BJ (cell line): ENCODE data around the gene STIMATE. TPM values are rescaled to one million over a fixed set of nuclear protein-coding genes. Genes with fewer than 3 reads are reported as not detected.

Experiments used
- CTCF ChIA-PET: fragments of 350-600 bp; formaldehyde crosslinking; extraction: SDS; loops from one replicate; lab custom pipeline; 2021; ENCODE audit warnings: antibody characterized with exemption, inconsistent platforms; lab: Yijun Ruan, JAX
- POLR2A ChIA-PET: fragments of 300-600 bp; sonication (Branson Sonifier 250); formaldehyde crosslinking; extraction: SDS; loops from one replicate; lab custom pipeline; 2021; ENCODE audit warnings: antibody characterized with exemption; lab: Charles Lee
- DNase-seq: peaks from one replicate; pipeline ENCODE4 v3.0.0-alpha.2; 2011; ENCODE audit warnings: low read depth
- H3K27me3 ChIP-seq: 2 replicates; pipeline ENCODE4 v1.6.0; 2011; ENCODE audit warnings: low read length; ENCODE audit not compliant: control insufficient read depth, insufficient read depth
- H3K36me3 ChIP-seq: 2 replicates; pipeline ENCODE4 v1.5.1; 2011; ENCODE audit warnings: low read length; ENCODE audit not compliant: control insufficient read depth, insufficient read depth
- H3K4me3 ChIP-seq: 2 replicates; pipeline ENCODE4 v1.5.1; 2011; ENCODE audit warnings: low read depth, mild to moderate bottlenecking, control low read depth, low read length
- CTCF ChIP-seq: IDR thresholded peaks from 2 replicates; pipeline ENCODE4 v1.5.1; 2011; ENCODE audit warnings: low read depth, mild to moderate bottlenecking, control low read depth, inconsistent platforms, low read length, moderate library complexity; ENCODE audit not compliant: insufficient read depth
- polyA plus RNA-seq: library from polyadenylated mRNA; depleted of rRNA; stranded (reverse); fragments of >200 nt; gene quantifications from 2 replicates; pipeline ENCODE4 v1.2.3, GENCODE V29; 2011

The STIMATE gene
- polyA plus RNA-seq, 1 experiment = 13.5 TPM

- CTCF ChIA-PET = interaction anchor here (2.9 kb wide), 1 partner anchor 10 kb away, joined by 9 read pairs; no protein-coding TSS in a partner anchor
These were observed 86.4 kb downstream of the STIMATE start for GRCh38 chr3:52810923-52811322.

GRCh38 chr3:52809662-52810377 is 87.5 kb downstream of the STIMATE start:
- no peak for DNase-seq
- ChIA-PET POLR2A (no interaction called here), CTCF (interaction anchor here (1.1 to 1.7 kb wide), 3 partner anchors 10 to 11 kb away, joined by 4 to 6 read pairs (median 5); no protein-coding TSS in a partner anchor)
- Histone ChIP-seq H3K4me3 (no peak overlapping the region), H3K27me3 (peaks cover 3% of the 10 kb centered on the region), H3K36me3 (no peaks in the 10 kb centered on the region)
- no peak for TF ChIP-seq CTCF

More at GRCh38 chr3:52810923-52811322, 86.4 kb downstream of the STIMATE start:
- H3K36me3 ChIP-seq = no peaks in the 10 kb centered on the region
- peaks cover 3% of the 10 kb centered on the region for H3K27me3 ChIP-seq
- POLR2A ChIA-PET = no interaction called here
- TF ChIP-seq CTCF = no peak
- no peak for DNase-seq
- no peak overlapping the region for H3K4me3 ChIP-seq

- DNase-seq = no peak
- no peak for TF ChIP-seq CTCF
- peaks cover 3% of the 10 kb centered on the region for H3K27me3 ChIP-seq
- H3K4me3 ChIP-seq = no peak overlapping the region
- H3K36me3 ChIP-seq = no peaks in the 10 kb centered on the region
- CTCF ChIA-PET = interaction anchor here (1.1 to 1.7 kb wide), 3 partner anchors 10 to 12 kb away, joined by 4 to 6 read pairs (median 5); no protein-coding TSS in a partner anchor
- POLR2A ChIA-PET = no interaction called here
These were observed 88.2 kb downstream of the STIMATE start for GRCh38 chr3:52809149-52809548.

- peaks cover 1% of the 10 kb centered on the region for H3K27me3 ChIP-seq
- H3K36me3 ChIP-seq = no peaks in the 10 kb centered on the region
- H3K4me3 ChIP-seq = no peak overlapping the region
- TF ChIP-seq CTCF = no peak
- ChIA-PET POLR2A (no interaction called here), CTCF (no interaction called here)
- DNase-seq = no peak
These were observed 91.9 kb downstream of the STIMATE start for GRCh38 chr3:52805270-52806039.

GRCh38 chr3:52801839-52802238 is 95.5 kb downstream of the STIMATE start:
- no peak for DNase-seq
- CTCF ChIA-PET = interaction anchor here (1.0 to 2.2 kb wide), 2 partner anchors 10 to 19 kb away, joined by 3 to 8 read pairs; no protein-coding TSS in a partner anchor

More at GRCh38 chr3:52801839-52802238, 95.5 kb downstream of the STIMATE start:
- no peak for TF ChIP-seq CTCF
- POLR2A ChIA-PET = no interaction called here
- H3K27me3 ChIP-seq = no peaks in the 10 kb centered on the region; the same call in 1 of the 2 replicates
- no peaks in the 10 kb centered on the region for H3K36me3 ChIP-seq
- H3K4me3 ChIP-seq = no peak overlapping the region
